Measurements from ENCODE around the gene RPP25L. TPM values are rescaled to one million over a fixed set of nuclear protein-coding genes. Genes with fewer than 3 reads are reported as not detected.
"Not testable (repeated sequence)": the region's sequence is repeated elsewhere in the genome, so short reads cannot be mapped to it uniquely, and the experiment has no call there.

Gene RPP25L
- total and polyA plus RNA-seq, 2 experiments from 2014 or later: 16.4 to 25.1 TPM

DNA sequence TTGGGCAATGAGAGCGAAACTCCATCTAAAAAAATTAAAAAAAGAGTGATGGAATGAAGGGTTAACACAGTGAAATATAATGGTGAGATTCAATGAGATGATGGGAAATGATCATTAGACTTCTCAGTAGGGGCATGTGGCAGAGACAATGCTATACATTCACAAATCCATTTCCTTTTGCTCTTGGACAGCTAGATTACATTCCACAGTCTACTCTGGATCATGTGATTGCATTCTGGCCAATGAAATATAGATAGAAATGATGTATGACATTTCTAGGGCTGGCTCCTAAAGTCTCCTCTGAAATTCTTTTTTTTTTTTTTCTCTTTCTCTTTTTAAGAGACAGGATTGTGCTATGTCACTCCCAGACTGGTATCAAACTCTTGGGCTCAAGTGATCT lies 30.8 kb upstream of the RPP25L start (continued):
- TF ChIP-seq, protein P1, sequence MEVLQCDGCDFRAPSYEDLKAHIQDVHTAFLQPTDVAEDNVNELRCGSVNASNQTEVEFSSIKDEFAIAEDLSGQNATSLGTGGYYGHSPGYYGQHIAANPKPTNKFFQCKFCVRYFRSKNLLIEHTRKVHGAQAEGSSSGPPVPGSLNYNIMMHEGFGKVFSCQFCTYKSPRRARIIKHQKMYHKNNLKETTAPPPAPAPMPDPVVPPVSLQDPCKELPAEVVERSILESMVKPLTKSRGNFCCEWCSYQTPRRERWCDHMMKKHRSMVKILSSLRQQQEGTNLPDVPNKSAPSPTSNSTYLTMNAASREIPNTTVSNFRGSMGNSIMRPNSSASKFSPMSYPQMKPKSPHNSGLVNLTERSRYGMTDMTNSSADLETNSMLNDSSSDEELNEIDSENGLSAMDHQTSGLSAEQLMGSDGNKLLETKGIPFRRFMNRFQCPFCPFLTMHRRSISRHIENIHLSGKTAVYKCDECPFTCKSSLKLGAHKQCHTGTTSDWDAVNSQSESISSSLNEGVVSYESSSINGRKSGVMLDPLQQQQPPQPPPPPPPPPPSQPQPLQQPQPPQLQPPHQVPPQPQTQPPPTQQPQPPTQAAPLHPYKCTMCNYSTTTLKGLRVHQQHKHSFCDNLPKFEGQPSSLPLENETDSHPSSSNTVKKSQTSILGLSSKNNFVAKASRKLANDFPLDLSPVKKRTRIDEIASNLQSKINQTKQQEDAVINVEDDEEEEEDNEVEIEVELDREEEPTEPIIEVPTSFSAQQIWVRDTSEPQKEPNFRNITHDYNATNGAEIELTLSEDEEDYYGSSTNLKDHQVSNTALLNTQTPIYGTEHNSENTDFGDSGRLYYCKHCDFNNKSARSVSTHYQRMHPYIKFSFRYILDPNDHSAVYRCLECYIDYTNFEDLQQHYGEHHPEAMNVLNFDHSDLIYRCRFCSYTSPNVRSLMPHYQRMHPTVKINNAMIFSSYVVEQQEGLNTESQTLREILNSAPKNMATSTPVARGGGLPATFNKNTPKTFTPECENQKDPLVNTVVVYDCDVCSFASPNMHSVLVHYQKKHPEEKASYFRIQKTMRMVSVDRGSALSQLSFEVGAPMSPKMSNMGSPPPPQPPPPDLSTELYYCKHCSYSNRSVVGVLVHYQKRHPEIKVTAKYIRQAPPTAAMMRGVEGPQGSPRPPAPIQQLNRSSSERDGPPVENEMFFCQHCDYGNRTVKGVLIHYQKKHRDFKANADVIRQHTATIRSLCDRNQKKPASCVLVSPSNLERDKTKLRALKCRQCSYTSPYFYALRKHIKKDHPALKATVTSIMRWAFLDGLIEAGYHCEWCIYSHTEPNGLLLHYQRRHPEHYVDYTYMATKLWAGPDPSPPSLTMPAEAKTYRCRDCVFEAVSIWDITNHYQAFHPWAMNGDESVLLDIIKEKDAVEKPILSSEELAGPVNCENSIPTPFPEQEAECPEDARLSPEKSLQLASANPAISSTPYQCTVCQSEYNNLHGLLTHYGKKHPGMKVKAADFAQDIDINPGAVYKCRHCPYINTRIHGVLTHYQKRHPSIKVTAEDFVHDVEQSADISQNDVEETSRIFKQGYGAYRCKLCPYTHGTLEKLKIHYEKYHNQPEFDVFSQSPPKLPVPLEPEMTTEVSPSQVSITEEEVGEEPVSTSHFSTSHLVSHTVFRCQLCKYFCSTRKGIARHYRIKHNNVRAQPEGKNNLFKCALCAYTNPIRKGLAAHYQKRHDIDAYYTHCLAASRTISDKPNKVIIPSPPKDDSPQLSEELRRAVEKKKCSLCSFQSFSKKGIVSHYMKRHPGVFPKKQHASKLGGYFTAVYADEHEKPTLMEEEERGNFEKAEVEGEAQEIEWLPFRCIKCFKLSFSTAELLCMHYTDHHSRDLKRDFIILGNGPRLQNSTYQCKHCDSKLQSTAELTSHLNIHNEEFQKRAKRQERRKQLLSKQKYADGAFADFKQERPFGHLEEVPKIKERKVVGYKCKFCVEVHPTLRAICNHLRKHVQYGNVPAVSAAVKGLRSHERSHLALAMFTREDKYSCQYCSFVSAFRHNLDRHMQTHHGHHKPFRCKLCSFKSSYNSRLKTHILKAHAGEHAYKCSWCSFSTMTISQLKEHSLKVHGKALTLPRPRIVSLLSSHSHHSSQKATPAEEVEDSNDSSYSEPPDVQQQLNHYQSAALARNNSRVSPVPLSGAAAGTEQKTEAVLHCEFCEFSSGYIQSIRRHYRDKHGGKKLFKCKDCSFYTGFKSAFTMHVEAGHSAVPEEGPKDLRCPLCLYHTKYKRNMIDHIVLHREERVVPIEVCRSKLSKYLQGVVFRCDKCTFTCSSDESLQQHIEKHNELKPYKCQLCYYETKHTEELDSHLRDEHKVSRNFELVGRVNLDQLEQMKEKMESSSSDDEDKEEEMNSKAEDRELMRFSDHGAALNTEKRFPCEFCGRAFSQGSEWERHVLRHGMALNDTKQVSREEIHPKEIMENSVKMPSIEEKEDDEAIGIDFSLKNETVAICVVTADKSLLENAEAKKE (CRISPR knock-in tag; IDR thresholded peaks at IDR 0.05): no peak

DNA sequence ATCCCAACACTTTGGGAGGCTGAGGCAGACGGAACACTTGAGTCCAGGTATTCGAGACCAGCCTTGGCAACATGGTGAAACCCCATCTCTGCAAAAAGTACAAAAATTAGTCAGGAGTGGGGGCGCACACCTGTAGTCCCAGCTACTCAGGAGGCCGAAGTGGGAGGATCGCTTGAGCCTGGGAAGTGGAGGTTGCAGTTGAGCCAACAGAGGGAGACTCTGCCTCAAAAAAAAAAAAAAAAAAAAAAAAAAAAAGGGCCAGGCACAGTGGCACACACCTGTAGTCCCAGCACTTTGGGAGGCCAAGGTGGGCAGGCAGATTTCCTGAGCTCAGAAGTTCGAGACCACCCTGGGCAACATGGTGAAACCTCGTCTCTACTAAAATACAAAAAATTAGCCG lies 27.4 kb upstream of the RPP25L start:
- ATAC-seq; H3K4me2 ChIP-seq; H3K27ac Mint-ChIP-seq; H3K36me3 ChIP-seq (ENCODE audit: insufficient read depth); H3K9me2 ChIP-seq (ENCODE audit: insufficient read depth); H3K4me3 Mint-ChIP-seq; H3K4me3 ChIP-seq; H3K9me3 Mint-ChIP-seq; H3F3A ChIP-seq (replicated peaks; ENCODE audit: low read depth); H2AFZ ChIP-seq; H3K4me1 ChIP-seq (ENCODE audit: insufficient read depth); H3K27ac ChIP-seq (ENCODE audit: low read depth); DNase-seq (ENCODE audit: low spot score); H4K20me1 ChIP-seq (replicated peaks; ENCODE audit: insufficient read depth): not testable (repeated sequence)
- peaks cover 12% of the 10 kb centered on the region; the same call in 1 of the 2 replicates for H3K79me2 ChIP-seq (replicated peaks; ENCODE audit: insufficient read depth)
- peaks cover 13% of the 10 kb centered on the region for H3K27me3 ChIP-seq (ENCODE audit: insufficient read depth)
- Mint-ChIP-seq H3K4me1 (peaks cover 26% of the 10 kb centered on the region), H3K36me3 (ENCODE audit: low read depth) (peaks cover 22% of the 10 kb centered on the region), H3K27me3 (ENCODE audit: insufficient read depth, low read depth, poor library complexity) (peaks cover 19% of the 10 kb centered on the region)

DNA sequence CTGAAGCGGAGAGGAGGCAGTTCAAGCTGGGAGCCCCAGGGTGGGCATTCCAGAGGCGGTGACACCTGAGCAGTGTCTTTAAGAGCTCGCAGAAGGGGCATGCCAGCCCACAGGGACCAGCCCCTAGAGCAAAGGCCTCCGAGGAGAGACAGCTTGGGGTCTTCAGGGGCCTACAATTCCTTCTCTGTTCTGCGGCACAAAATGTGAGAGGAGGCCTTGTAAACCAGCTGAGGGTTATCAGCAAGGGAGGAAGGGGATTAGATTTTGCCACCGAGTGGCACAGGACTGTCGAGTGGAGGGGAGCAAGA lies 26.2 kb upstream of the RPP25L start:
- H3K36me3 ChIP-seq (ENCODE audit: insufficient read depth): no peaks in the 10 kb centered on the region
- H2AFZ ChIP-seq: peak overlapping the region; percentile 45
- H3K9me2 ChIP-seq (ENCODE audit: insufficient read depth): no peaks in the 10 kb centered on the region
- H3K4me1 Mint-ChIP-seq: peaks cover 24% of the 10 kb centered on the region
- DNase-seq (ENCODE audit: low spot score) (no peak), ATAC-seq (no peak)
- peaks cover 26% of the 10 kb centered on the region for H3K36me3 Mint-ChIP-seq (ENCODE audit: low read depth)
- H3K27ac Mint-ChIP-seq: peak overlapping the region; percentile 83
- H3K27me3 Mint-ChIP-seq (ENCODE audit: insufficient read depth, low read depth, poor library complexity): peaks cover 20% of the 10 kb centered on the region
- peaks cover 8% of the 10 kb centered on the region for H3K4me1 ChIP-seq (ENCODE audit: insufficient read depth)
- H3K4me3 ChIP-seq: peak overlapping the region; percentile 84
- H3F3A ChIP-seq (replicated peaks; ENCODE audit: low read depth): peaks cover 8% of the 10 kb centered on the region; the same call in 1 of the 2 replicates
- peak overlapping the region; percentile 92 for H3K4me2 ChIP-seq
- H3K27ac ChIP-seq (ENCODE audit: low read depth): no peak overlapping the region
- peaks cover 12% of the 10 kb centered on the region; the same call in 1 of the 2 replicates for H3K79me2 ChIP-seq (replicated peaks; ENCODE audit: insufficient read depth)
- no peaks in the 10 kb centered on the region for H3K9me3 Mint-ChIP-seq
- peaks cover 3% of the 10 kb centered on the region for H4K20me1 ChIP-seq (replicated peaks; ENCODE audit: insufficient read depth)
- H3K27me3 ChIP-seq (ENCODE audit: insufficient read depth): peaks cover 13% of the 10 kb centered on the region
- peak overlapping the region; percentile 90 for H3K4me3 Mint-ChIP-seq
- TF ChIP-seq ZNF331 (CRISPR knock-in tag; IDR thresholded peaks at IDR 0.05; ENCODE audit: low read depth): no peak
- TF ChIP-seq CREB1 (CRISPR knock-in tag; IDR thresholded peaks at IDR 0.05; ENCODE audit: low read depth): no peak
- no peak for TF ChIP-seq EZH2phosphoT487 (IDR thresholded peaks at IDR 0.05; ENCODE audit: unreplicated experiment)
- no peak for TF ChIP-seq JUNB (IDR thresholded peaks at IDR 0.05; ENCODE audit: unreplicated experiment)
- no peak for TF ChIP-seq NANOG (IDR thresholded peaks at IDR 0.05; ENCODE audit: borderline replicate concordance)
- no peak for TF ChIP-seq STAT1 (IDR thresholded peaks at IDR 0.05; ENCODE audit: unreplicated experiment)
- TF ChIP-seq POLR2AphosphoS5 (IDR thresholded peaks at IDR 0.05; ENCODE audit: low read depth): no peak
- TF ChIP-seq, protein P2, sequence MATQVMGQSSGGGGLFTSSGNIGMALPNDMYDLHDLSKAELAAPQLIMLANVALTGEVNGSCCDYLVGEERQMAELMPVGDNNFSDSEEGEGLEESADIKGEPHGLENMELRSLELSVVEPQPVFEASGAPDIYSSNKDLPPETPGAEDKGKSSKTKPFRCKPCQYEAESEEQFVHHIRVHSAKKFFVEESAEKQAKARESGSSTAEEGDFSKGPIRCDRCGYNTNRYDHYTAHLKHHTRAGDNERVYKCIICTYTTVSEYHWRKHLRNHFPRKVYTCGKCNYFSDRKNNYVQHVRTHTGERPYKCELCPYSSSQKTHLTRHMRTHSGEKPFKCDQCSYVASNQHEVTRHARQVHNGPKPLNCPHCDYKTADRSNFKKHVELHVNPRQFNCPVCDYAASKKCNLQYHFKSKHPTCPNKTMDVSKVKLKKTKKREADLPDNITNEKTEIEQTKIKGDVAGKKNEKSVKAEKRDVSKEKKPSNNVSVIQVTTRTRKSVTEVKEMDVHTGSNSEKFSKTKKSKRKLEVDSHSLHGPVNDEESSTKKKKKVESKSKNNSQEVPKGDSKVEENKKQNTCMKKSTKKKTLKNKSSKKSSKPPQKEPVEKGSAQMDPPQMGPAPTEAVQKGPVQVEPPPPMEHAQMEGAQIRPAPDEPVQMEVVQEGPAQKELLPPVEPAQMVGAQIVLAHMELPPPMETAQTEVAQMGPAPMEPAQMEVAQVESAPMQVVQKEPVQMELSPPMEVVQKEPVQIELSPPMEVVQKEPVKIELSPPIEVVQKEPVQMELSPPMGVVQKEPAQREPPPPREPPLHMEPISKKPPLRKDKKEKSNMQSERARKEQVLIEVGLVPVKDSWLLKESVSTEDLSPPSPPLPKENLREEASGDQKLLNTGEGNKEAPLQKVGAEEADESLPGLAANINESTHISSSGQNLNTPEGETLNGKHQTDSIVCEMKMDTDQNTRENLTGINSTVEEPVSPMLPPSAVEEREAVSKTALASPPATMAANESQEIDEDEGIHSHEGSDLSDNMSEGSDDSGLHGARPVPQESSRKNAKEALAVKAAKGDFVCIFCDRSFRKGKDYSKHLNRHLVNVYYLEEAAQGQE (IDR thresholded peaks at IDR 0.05; ENCODE audit: unreplicated experiment): no peak
- TF ChIP-seq, protein P3, sequence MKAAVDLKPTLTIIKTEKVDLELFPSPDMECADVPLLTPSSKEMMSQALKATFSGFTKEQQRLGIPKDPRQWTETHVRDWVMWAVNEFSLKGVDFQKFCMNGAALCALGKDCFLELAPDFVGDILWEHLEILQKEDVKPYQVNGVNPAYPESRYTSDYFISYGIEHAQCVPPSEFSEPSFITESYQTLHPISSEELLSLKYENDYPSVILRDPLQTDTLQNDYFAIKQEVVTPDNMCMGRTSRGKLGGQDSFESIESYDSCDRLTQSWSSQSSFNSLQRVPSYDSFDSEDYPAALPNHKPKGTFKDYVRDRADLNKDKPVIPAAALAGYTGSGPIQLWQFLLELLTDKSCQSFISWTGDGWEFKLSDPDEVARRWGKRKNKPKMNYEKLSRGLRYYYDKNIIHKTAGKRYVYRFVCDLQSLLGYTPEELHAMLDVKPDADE (IDR thresholded peaks at IDR 0.05): no peak
- TF ChIP-seq ZNF114 (CRISPR knock-in tag; IDR thresholded peaks at IDR 0.05): no peak
